Caco-2 (cell line): ENCODE results near the gene C4orf50. TPM values are rescaled to one million over a fixed set of nuclear protein-coding genes. Genes with fewer than 3 reads are reported as not detected.
"Not testable (repeated sequence)": the region's sequence is repeated elsewhere in the genome, so short reads cannot be mapped to it uniquely, and the experiment has no call there.

ENCODE experiments used
- BruUV-seq: library from RNA; stranded (reverse); fragments of 400-500 nt; replicated peaks from 2 replicates; lab custom pipeline; 2021; lab: Mats Ljungman, UMichigan
- CTCF ChIA-PET: fragments of 300-600 bp; sonication (Branson Sonifier 250); formaldehyde crosslinking; loops from one replicate; lab custom pipeline; 2022; ENCODE audit warnings: antibody characterized with exemption; lab: Charles Lee
- POLR2A ChIA-PET: fragments of 300-600 bp; sonication (Branson Sonifier 250); formaldehyde crosslinking; loops from one replicate; lab custom pipeline; 2022; ENCODE audit warnings: antibody characterized with exemption; lab: Charles Lee
- DNase-seq, 2 experiments: peaks; one replicate each; pipeline versions ENCODE4 v3.0.0 to v3.0.0-alpha.2; 2020 to 2022
- H3K27me3 ChIP-seq: replicated peaks from 2 replicates; pipeline ENCODE4 v1.6.0; 2011; ENCODE audit warnings: low read length; ENCODE audit not compliant: control insufficient read depth, insufficient read depth
- H3K36me3 ChIP-seq: 2 replicates; pipeline ENCODE4 v1.5.1; 2011; ENCODE audit warnings: low read length; ENCODE audit not compliant: control insufficient read depth, insufficient read depth
- H3K4me1 ChIP-seq: fragments of 250-450 bp; sonication (Bioruptor Pico); 2 replicates; pipeline ENCODE4 v1.5.1; 2020; ENCODE audit warnings: mild to moderate bottlenecking
- H3K4me3 ChIP-seq: 2 replicates; pipeline ENCODE4 v1.5.1; 2011; ENCODE audit warnings: low read depth, mild to moderate bottlenecking, control low read depth, low read length
- H3K9me3 ChIP-seq: fragments of 250-450 bp; sonication (Bioruptor Pico); 2 replicates; pipeline ENCODE4 v1.5.1; 2020; ENCODE audit warnings: mild to moderate bottlenecking, moderate library complexity
- H3K27ac Mint-ChIP-seq: one replicate; pipeline ENCODE4 v1.8.0; 2022; ENCODE audit warnings: mixed read lengths; ENCODE audit not compliant: unreplicated experiment
- H3K27me3 Mint-ChIP-seq: one replicate; pipeline ENCODE4 v1.8.0; 2022; ENCODE audit warnings: mixed read lengths; ENCODE audit not compliant: insufficient read depth, unreplicated experiment
- H3K36me3 Mint-ChIP-seq: one replicate; pipeline ENCODE4 v1.8.0; 2022; ENCODE audit warnings: mild to moderate bottlenecking, mixed read lengths; ENCODE audit not compliant: insufficient read depth, unreplicated experiment
- H3K4me1 Mint-ChIP-seq: one replicate; pipeline ENCODE4 v1.8.0; 2022; ENCODE audit warnings: low read depth, mixed read lengths; ENCODE audit not compliant: unreplicated experiment
- H3K4me3 Mint-ChIP-seq: one replicate; pipeline ENCODE4 v1.8.0; 2022; ENCODE audit warnings: mild to moderate bottlenecking, moderate library complexity, mixed read lengths; ENCODE audit not compliant: unreplicated experiment
- H3K9me3 Mint-ChIP-seq: one replicate; pipeline ENCODE4 v1.8.0; 2022; ENCODE audit warnings: mixed read lengths; ENCODE audit not compliant: unreplicated experiment
- intact Hi-C: fragments of 100-400 bp; cut with micrococcal nuclease; formaldehyde crosslinking; loops from one replicate; pipeline ENCODE4 v1.10.0; 2022; ENCODE audit not compliant: unreplicated experiment
- total RNA-seq: library from RNA; stranded (reverse); gene quantifications from 2 replicates; pipeline ENCODE4 v1.2.3, GENCODE V29; 2022
- TF ChIP-seq, protein P1 (sequence below), 2 experiments: fragments of 200-600 bp in 1 of 2; IDR thresholded peaks; 1 replicate in 1 of 2; 2 replicates in 1 of 2; pipeline versions ENCODE4 v1.5.1 to v1.8.0; 2011 to 2022; ENCODE audit warnings: antibody characterized with exemption in 1 of 2, control low read depth in 1 of 2, inconsistent platforms in 1 of 2, low read depth in 1 of 2, low read length in 1 of 2, mild to moderate bottlenecking in 1 of 2, moderate library complexity in 1 of 2; ENCODE audit not compliant: insufficient read depth in 1 of 2, severe bottlenecking in 1 of 2, unreplicated experiment in 1 of 2

C4orf50 gene
- total RNA-seq, 1 experiment from 2014 or later = not detected

DNA sequence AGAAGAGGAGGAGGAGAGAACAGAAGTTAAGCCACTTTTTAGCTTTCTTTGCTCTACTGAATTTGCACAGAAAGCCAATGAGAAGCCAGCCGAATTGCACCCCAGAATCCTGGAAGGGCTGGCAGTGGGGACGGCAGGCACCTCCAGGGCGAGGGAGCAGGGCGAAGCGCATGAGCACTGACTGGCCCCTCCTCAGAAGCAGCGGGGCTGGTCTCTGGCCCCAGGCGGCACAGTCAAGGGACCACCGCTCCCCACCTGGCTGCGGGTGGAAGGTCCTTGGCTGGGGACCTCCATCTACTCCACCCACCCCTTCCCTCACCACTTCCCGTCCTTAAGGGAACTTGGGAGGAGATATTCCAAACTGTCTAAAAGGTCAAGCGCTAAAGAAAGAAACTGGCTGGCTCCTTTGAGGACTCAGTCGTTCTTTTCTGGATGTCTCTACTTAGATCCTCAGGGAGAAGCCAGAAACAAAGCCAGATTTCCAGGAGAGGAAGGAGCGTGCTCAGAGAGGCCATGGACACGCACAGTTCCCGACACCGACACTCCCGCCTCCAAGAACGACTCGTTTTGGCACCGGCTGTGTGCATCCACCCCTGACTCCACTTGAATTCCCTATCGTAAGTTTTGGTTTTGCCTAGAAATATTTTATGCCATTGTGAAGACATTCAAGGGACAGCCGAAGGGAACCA lies 65.8 kb downstream of the C4orf50 start:
- no peak for DNase-seq
- intact Hi-C loops = no loop called here
- Histone ChIP-seq H3K4me1 (no peaks in the 10 kb centered on the region), H3K9me3 (no peaks in the 10 kb centered on the region), H3K36me3 (no peaks in the 10 kb centered on the region), H3K27me3 (no peaks in the 10 kb centered on the region), H3K4me3 (no peak overlapping the region)
- Mint-ChIP-seq H3K36me3 (no peaks in the 10 kb centered on the region), H3K4me1 (no peaks in the 10 kb centered on the region), H3K27me3 (peaks cover 15% of the 10 kb centered on the region), H3K4me3 (no peak overlapping the region), H3K27ac (no peak overlapping the region), H3K9me3 (peaks cover 10% of the 10 kb centered on the region)
- TF ChIP-seq, protein P1, sequence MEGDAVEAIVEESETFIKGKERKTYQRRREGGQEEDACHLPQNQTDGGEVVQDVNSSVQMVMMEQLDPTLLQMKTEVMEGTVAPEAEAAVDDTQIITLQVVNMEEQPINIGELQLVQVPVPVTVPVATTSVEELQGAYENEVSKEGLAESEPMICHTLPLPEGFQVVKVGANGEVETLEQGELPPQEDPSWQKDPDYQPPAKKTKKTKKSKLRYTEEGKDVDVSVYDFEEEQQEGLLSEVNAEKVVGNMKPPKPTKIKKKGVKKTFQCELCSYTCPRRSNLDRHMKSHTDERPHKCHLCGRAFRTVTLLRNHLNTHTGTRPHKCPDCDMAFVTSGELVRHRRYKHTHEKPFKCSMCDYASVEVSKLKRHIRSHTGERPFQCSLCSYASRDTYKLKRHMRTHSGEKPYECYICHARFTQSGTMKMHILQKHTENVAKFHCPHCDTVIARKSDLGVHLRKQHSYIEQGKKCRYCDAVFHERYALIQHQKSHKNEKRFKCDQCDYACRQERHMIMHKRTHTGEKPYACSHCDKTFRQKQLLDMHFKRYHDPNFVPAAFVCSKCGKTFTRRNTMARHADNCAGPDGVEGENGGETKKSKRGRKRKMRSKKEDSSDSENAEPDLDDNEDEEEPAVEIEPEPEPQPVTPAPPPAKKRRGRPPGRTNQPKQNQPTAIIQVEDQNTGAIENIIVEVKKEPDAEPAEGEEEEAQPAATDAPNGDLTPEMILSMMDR (IDR thresholded peaks at IDR 0.05; ENCODE audit: insufficient read depth in 1 of 2, low read depth in 1 of 2, low read length in 1 of 2, severe bottlenecking in 1 of 2, unreplicated experiment in 1 of 2) = no peak
- CTCF ChIA-PET = interaction anchor here (0.6 kb wide), 1 partner anchor 115 kb away, joined by 3 read pairs; no protein-coding TSS in a partner anchor
- POLR2A ChIA-PET = no interaction called here
- no TSS peak for BruUV-seq

DNA sequence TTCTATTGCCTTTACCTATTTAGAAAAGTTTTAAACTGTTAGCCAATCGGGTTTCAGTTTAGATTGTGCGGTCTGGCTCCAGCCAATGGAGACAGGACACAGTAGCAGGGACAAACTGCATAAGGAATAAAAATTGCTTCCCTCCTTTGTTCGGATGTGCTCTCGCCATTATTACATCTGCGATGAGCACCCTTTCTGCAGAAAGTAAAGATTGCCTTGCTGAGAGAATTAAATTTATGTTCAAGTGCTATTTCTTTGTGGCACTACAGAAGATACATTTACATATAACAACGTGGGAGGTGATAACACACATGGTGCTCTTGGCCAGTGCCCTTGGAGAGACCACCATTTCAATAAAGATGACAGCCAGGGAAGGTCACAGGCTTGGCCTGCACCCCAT lies 71.6 kb downstream of the C4orf50 start:
- H3K4me3 Mint-ChIP-seq, H3K4me1 Mint-ChIP-seq, H3K4me3 ChIP-seq, H3K4me1 ChIP-seq, intact Hi-C loops, H3K9me3 ChIP-seq, H3K36me3 ChIP-seq, DNase-seq, H3K27me3 ChIP-seq, BruUV-seq, H3K27ac Mint-ChIP-seq, H3K9me3 Mint-ChIP-seq, H3K36me3 Mint-ChIP-seq, CTCF ChIA-PET, POLR2A ChIA-PET: not testable (repeated sequence)
- peaks cover 11% of the 10 kb centered on the region for H3K27me3 Mint-ChIP-seq

DNA sequence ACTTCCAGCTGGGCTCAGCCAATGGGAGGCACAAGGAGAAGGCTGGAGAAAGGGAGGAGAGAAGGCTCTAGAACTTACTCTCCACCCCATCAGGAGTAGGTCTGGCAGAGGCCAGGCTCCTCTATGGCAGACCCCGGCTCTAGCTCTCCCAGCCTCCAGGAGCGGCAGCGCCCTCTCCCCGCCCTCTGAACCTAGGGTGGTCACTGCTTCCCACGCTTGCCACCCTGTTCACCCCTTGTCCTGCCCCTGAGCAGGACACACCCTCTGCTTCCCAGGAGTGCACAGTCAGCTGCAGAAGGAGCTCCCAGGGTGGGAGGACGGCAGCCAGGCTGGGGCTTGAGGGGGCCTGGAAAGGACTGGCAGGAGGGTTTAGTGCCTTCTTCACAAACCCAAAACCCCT lies 72.3 kb downstream of the C4orf50 start:
- H3K4me3 Mint-ChIP-seq = no peak overlapping the region
- TF ChIP-seq, protein P1 (IDR thresholded peaks at IDR 0.05; ENCODE audit: insufficient read depth in 1 of 2, low read depth in 1 of 2, low read length in 1 of 2, severe bottlenecking in 1 of 2, unreplicated experiment in 1 of 2) = no peak
- no peak overlapping the region for H3K27ac Mint-ChIP-seq
- H3K36me3 Mint-ChIP-seq = no peaks in the 10 kb centered on the region
- intact Hi-C loops = no loop called here
- H3K27me3 ChIP-seq = no peaks in the 10 kb centered on the region
- no peaks in the 10 kb centered on the region for H3K9me3 ChIP-seq
- H3K27me3 Mint-ChIP-seq = peaks cover 10% of the 10 kb centered on the region
- no peaks in the 10 kb centered on the region for H3K4me1 Mint-ChIP-seq
- CTCF ChIA-PET = no interaction called here
- H3K36me3 ChIP-seq = no peaks in the 10 kb centered on the region
- H3K4me3 ChIP-seq = no peak overlapping the region
- BruUV-seq = no TSS peak
- H3K4me1 ChIP-seq = no peaks in the 10 kb centered on the region
- POLR2A ChIA-PET = no interaction called here
- DNase-seq = no peak
- peaks cover 9% of the 10 kb centered on the region for H3K9me3 Mint-ChIP-seq
